HEK293 (cell line): Measurements from ENCODE around the gene MKRN2.

Experiments
- GLI2 ChIP-seq: fragments of 450-650 bp; formaldehyde crosslinking; IDR thresholded peaks from 2 replicates; pipeline ENCODE4; 2017; ENCODE audit warnings: missing biosample characterization, missing genetic modification characterization, low read depth, borderline replicate concordance
- GLIS1 ChIP-seq: fragments of 450-650 bp; formaldehyde crosslinking; IDR thresholded peaks from 2 replicates; pipeline ENCODE4 v1.5.1; 2016; ENCODE audit warnings: missing biosample characterization, missing genetic modification characterization
- GLIS2 ChIP-seq: fragments of 450-650 bp; formaldehyde crosslinking; IDR thresholded peaks from 2 replicates; pipeline ENCODE4 v1.5.1; 2016; ENCODE audit warnings: missing biosample characterization, missing genetic modification characterization
- HOXA7 ChIP-seq: sonication (generic); formaldehyde crosslinking; IDR thresholded peaks from 2 replicates; pipeline ENCODE4 v1.8.1; 2022; ENCODE audit warnings: missing genetic modification reagents, borderline replicate concordance
- HOXC10 ChIP-seq: sonication (generic); formaldehyde crosslinking; IDR thresholded peaks from 2 replicates; pipeline ENCODE4 v1.8.1; 2023; ENCODE audit warnings: mild to moderate bottlenecking, missing genetic modification reagents
- KLF1 ChIP-seq: fragments of 450-650 bp; formaldehyde crosslinking; IDR thresholded peaks from 2 replicates; pipeline ENCODE4 v1.5.1; 2016; ENCODE audit warnings: missing biosample characterization, missing genetic modification characterization
- KLF10 ChIP-seq: fragments of 450-650 bp; IDR thresholded peaks from 2 replicates; pipeline ENCODE4 v1.5.1; 2018; ENCODE audit warnings: missing biosample characterization, mild to moderate bottlenecking, missing genetic modification characterization
- PRDM1 ChIP-seq: fragments of 450-650 bp; formaldehyde crosslinking; IDR thresholded peaks from 2 replicates; pipeline ENCODE4; 2016; ENCODE audit warnings: missing biosample characterization, missing genetic modification characterization
- REPIN1 ChIP-seq: fragments of 450-650 bp; formaldehyde crosslinking; IDR thresholded peaks from 2 replicates; pipeline ENCODE4 v1.5.1; 2017; ENCODE audit warnings: missing biosample characterization, missing genetic modification characterization, low read depth
- WT1 ChIP-seq: fragments of 450-650 bp; formaldehyde crosslinking; IDR thresholded peaks from 2 replicates; pipeline ENCODE4 v1.5.1; 2016; ENCODE audit warnings: missing biosample characterization, missing genetic modification characterization
- YY2 ChIP-seq: fragments of 450-650 bp; formaldehyde crosslinking; IDR thresholded peaks from 2 replicates; pipeline ENCODE4 v1.5.1; 2016; ENCODE audit warnings: missing biosample characterization, missing genetic modification characterization
- ZBTB7A ChIP-seq: fragments of 450-650 bp; formaldehyde crosslinking; IDR thresholded peaks from 2 replicates; pipeline ENCODE4 v1.5.1; 2016; ENCODE audit warnings: low read depth, missing biosample characterization, missing genetic modification characterization
- ZFP69B ChIP-seq: fragments of 450-650 bp; formaldehyde crosslinking; IDR thresholded peaks from 2 replicates; pipeline ENCODE4 v1.5.1; 2016; ENCODE audit warnings: missing biosample characterization, missing genetic modification characterization
- ZNF133 ChIP-seq: fragments of 450-650 bp; formaldehyde crosslinking; IDR thresholded peaks from 2 replicates; pipeline ENCODE4 v1.5.1; 2016; ENCODE audit warnings: missing biosample characterization, missing genetic modification characterization
- ZNF221 ChIP-seq: fragments of 450-650 bp; formaldehyde crosslinking; IDR thresholded peaks from 2 replicates; pipeline ENCODE4 v1.5.1; 2017; ENCODE audit warnings: missing biosample characterization, missing genetic modification characterization, borderline replicate concordance
- ZNF248 ChIP-seq: fragments of 450-650 bp; formaldehyde crosslinking; IDR thresholded peaks from 2 replicates; pipeline ENCODE4 v1.5.1; 2017; ENCODE audit warnings: missing biosample characterization, missing genetic modification characterization
- ZNF37A ChIP-seq: fragments of 450-650 bp; IDR thresholded peaks from 2 replicates; pipeline ENCODE4 v1.5.1; 2018; ENCODE audit warnings: missing biosample characterization, missing genetic modification characterization
- ZNF433 ChIP-seq: fragments of 450-650 bp; formaldehyde crosslinking; IDR thresholded peaks from 2 replicates; pipeline ENCODE4 v1.5.1; 2016; ENCODE audit warnings: missing biosample characterization, missing genetic modification characterization, low read depth
- ZNF544 ChIP-seq: fragments of 450-650 bp; formaldehyde crosslinking; IDR thresholded peaks from 2 replicates; pipeline ENCODE4 v1.5.0; 2017; ENCODE audit warnings: missing biosample characterization, missing genetic modification characterization
- ZNF560 ChIP-seq: fragments of 450-650 bp; formaldehyde crosslinking; IDR thresholded peaks from 2 replicates; pipeline ENCODE4 v1.5.1; 2017; ENCODE audit warnings: missing biosample characterization, missing genetic modification characterization, borderline replicate concordance
- ZNF610 ChIP-seq: fragments of 450-650 bp; formaldehyde crosslinking; IDR thresholded peaks from 2 replicates; pipeline ENCODE4 v1.5.1; 2016; ENCODE audit warnings: missing biosample characterization, missing genetic modification characterization, borderline replicate concordance
- ZNF624 ChIP-seq: fragments of 450-650 bp; formaldehyde crosslinking; IDR thresholded peaks from 2 replicates; pipeline ENCODE4 v1.5.1; 2017; ENCODE audit warnings: missing biosample characterization, missing genetic modification characterization
- ZNF791 ChIP-seq: fragments of 450-650 bp; formaldehyde crosslinking; IDR thresholded peaks from 2 replicates; pipeline ENCODE4 v1.5.1; 2016; ENCODE audit warnings: missing biosample characterization, missing genetic modification characterization
- ZSCAN30 ChIP-seq: fragments of 450-650 bp; IDR thresholded peaks from 2 replicates; pipeline ENCODE4 v1.5.1; 2018; ENCODE audit warnings: missing biosample characterization, mild to moderate bottlenecking, missing genetic modification characterization, moderate library complexity
- TF ChIP-seq, protein P1 (sequence below): fragments of 450-650 bp; formaldehyde crosslinking; IDR thresholded peaks from 2 replicates; pipeline ENCODE4 v1.5.1; 2016; ENCODE audit warnings: missing biosample characterization, missing genetic modification characterization, low read depth
- TF ChIP-seq, protein P2 (sequence below): sonication (generic); formaldehyde crosslinking; IDR thresholded peaks from 2 replicates; pipeline ENCODE4 v1.8.1; 2022; ENCODE audit warnings: mild to moderate bottlenecking, moderate library complexity, missing genetic modification reagents
- TF ChIP-seq, protein P3 (sequence below): IDR thresholded peaks from 2 replicates; pipeline ENCODE4 v1.6.1; 2011; ENCODE audit warnings: mild to moderate bottlenecking, low read depth, low read length, borderline replicate concordance
- TF ChIP-seq, protein P4 (sequence below): fragments of 450-650 bp; formaldehyde crosslinking; IDR thresholded peaks from 2 replicates; pipeline ENCODE4 v1.5.1; 2016; ENCODE audit warnings: missing biosample characterization, missing genetic modification characterization
- TF ChIP-seq, protein P5 (sequence below): fragments of 450-650 bp; formaldehyde crosslinking; IDR thresholded peaks from 2 replicates; pipeline ENCODE4 v1.5.1; 2016; ENCODE audit warnings: missing biosample characterization, missing genetic modification characterization
- TF ChIP-seq, protein P6 (sequence below): fragments of 450-650 bp; formaldehyde crosslinking; IDR thresholded peaks from 2 replicates; pipeline ENCODE4 v1.5.1; 2016; ENCODE audit warnings: missing biosample characterization, missing genetic modification characterization

The MKRN2 gene

DNA sequence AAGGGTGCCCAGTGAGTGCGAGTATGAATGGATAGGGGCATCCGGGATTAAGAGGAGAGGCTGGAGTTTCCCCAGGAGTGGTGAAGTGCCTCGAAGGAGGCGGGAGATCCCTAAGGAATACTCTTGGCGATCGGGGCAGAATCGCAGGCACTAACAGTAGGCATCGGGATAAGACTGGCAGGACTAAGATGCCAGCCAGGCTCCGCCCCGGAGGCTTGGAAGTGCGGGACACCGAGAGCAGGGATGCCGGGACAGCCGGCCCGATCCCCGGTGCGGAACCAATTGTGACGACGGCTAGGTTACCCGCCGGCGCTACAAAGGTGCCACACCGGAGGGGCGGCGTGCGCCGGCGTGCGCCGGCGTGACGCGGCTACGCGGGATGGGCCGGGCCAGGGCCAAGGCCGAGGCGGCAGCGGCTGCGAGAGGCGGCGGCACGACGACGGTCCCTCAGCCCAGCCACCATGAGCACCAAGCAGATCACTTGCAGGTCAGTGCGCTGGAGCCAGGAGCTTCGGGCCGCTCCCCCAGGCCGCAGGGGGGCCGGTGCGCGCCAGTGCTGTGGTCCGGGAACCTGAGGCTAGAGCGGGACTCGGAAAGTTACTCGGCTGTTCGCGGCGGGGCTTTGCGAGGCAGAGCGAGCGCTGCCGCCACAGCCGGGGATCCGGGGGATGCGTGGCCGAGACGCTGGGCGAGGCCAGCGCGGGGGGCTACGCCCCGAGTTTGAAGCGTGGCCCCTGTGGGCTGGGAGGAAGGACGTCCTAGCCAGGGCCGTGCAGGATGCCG lies at the start of gene MKRN2 (continued):
- TF ChIP-seq, protein P1, sequence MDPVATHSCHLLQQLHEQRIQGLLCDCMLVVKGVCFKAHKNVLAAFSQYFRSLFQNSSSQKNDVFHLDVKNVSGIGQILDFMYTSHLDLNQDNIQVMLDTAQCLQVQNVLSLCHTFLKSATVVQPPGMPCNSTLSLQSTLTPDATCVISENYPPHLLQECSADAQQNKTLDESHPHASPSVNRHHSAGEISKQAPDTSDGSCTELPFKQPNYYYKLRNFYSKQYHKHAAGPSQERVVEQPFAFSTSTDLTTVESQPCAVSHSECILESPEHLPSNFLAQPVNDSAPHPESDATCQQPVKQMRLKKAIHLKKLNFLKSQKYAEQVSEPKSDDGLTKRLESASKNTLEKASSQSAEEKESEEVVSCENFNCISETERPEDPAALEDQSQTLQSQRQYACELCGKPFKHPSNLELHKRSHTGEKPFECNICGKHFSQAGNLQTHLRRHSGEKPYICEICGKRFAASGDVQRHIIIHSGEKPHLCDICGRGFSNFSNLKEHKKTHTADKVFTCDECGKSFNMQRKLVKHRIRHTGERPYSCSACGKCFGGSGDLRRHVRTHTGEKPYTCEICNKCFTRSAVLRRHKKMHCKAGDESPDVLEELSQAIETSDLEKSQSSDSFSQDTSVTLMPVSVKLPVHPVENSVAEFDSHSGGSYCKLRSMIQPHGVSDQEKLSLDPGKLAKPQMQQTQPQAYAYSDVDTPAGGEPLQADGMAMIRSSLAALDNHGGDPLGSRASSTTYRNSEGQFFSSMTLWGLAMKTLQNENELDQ (tag by site-specific recombination) = no peak
- TF ChIP-seq REPIN1 (tag by site-specific recombination) (peak; percentile 35; the same call in 1 of the 2 replicates), ZNF791 (tag by site-specific recombination) (no peak), WT1 (peak; percentile 33; the same call in 1 of the 2 replicates), ZNF624 (tag by site-specific recombination) (no peak), ZNF544 (no peak), ZFP69B (tag by site-specific recombination) (peak; percentile 72; the same call in 1 of the 2 replicates), GLI2 (no peak), HOXA7 (CRISPR knock-in tag) (no peak), HOXC10 (CRISPR knock-in tag) (no peak), ZNF133 (tag by site-specific recombination) (no peak), PRDM1 (tag by site-specific recombination) (no peak), KLF10 (peak; percentile 83; the same call in 1 of the 2 replicates), ZNF610 (tag by site-specific recombination) (peak; percentile 65; the same call in 1 of the 2 replicates), ZNF433 (tag by site-specific recombination) (no peak), GLIS1 (tag by site-specific recombination) (peak; percentile 89), GLIS2 (tag by site-specific recombination) (peak; percentile 95), ZNF560 (tag by site-specific recombination) (no peak), ZNF248 (no peak), ZNF221 (tag by site-specific recombination) (peak; percentile 83; the same call in 1 of the 2 replicates), KLF1 (tag by site-specific recombination) (peak; percentile 65), ZBTB7A (tag by site-specific recombination) (no peak), YY2 (tag by site-specific recombination) (peak; percentile 72), ZNF37A (tag by site-specific recombination) (peak; percentile 44; the same call in 1 of the 2 replicates), ZSCAN30 (tag by site-specific recombination) (peak; percentile 99)
- TF ChIP-seq, protein P2, sequence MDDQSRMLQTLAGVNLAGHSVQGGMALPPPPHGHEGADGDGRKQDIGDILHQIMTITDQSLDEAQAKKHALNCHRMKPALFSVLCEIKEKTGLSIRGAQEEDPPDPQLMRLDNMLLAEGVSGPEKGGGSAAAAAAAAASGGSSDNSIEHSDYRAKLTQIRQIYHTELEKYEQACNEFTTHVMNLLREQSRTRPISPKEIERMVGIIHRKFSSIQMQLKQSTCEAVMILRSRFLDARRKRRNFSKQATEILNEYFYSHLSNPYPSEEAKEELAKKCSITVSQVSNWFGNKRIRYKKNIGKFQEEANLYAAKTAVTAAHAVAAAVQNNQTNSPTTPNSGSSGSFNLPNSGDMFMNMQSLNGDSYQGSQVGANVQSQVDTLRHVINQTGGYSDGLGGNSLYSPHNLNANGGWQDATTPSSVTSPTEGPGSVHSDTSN = no peak; the same call in 1 of the 2 replicates
- TF ChIP-seq, protein P3, sequence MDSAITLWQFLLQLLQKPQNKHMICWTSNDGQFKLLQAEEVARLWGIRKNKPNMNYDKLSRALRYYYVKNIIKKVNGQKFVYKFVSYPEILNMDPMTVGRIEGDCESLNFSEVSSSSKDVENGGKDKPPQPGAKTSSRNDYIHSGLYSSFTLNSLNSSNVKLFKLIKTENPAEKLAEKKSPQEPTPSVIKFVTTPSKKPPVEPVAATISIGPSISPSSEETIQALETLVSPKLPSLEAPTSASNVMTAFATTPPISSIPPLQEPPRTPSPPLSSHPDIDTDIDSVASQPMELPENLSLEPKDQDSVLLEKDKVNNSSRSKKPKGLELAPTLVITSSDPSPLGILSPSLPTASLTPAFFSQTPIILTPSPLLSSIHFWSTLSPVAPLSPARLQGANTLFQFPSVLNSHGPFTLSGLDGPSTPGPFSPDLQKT = no peak
- TF ChIP-seq, protein P4, sequence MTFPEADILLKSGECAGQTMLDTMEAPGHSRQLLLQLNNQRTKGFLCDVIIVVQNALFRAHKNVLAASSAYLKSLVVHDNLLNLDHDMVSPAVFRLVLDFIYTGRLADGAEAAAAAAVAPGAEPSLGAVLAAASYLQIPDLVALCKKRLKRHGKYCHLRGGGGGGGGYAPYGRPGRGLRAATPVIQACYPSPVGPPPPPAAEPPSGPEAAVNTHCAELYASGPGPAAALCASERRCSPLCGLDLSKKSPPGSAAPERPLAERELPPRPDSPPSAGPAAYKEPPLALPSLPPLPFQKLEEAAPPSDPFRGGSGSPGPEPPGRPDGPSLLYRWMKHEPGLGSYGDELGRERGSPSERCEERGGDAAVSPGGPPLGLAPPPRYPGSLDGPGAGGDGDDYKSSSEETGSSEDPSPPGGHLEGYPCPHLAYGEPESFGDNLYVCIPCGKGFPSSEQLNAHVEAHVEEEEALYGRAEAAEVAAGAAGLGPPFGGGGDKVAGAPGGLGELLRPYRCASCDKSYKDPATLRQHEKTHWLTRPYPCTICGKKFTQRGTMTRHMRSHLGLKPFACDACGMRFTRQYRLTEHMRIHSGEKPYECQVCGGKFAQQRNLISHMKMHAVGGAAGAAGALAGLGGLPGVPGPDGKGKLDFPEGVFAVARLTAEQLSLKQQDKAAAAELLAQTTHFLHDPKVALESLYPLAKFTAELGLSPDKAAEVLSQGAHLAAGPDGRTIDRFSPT (tag by site-specific recombination) = peak; percentile 97
- TF ChIP-seq, protein P5, sequence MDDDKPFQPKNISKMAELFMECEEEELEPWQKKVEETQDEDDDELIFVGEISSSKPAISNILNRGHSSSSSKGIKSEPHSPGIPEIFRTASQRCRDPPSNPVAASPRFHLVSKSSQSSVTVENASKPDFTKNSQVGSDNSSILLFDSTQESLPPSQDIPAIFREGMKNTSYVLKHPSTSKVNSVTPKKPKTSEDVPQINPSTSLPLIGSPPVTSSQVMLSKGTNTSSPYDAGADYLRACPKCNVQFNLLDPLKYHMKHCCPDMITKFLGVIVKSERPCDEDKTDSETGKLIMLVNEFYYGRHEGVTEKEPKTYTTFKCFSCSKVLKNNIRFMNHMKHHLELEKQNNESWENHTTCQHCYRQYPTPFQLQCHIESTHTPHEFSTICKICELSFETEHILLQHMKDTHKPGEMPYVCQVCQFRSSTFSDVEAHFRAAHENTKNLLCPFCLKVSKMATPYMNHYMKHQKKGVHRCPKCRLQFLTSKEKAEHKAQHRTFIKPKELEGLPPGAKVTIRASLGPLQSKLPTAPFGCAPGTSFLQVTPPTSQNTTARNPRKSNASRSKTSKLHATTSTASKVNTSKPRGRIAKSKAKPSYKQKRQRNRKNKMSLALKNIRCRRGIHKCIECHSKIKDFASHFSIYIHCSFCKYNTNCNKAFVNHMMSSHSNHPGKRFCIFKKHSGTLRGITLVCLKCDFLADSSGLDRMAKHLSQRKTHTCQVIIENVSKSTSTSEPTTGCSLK (tag by site-specific recombination) = no peak
- TF ChIP-seq, protein P6, sequence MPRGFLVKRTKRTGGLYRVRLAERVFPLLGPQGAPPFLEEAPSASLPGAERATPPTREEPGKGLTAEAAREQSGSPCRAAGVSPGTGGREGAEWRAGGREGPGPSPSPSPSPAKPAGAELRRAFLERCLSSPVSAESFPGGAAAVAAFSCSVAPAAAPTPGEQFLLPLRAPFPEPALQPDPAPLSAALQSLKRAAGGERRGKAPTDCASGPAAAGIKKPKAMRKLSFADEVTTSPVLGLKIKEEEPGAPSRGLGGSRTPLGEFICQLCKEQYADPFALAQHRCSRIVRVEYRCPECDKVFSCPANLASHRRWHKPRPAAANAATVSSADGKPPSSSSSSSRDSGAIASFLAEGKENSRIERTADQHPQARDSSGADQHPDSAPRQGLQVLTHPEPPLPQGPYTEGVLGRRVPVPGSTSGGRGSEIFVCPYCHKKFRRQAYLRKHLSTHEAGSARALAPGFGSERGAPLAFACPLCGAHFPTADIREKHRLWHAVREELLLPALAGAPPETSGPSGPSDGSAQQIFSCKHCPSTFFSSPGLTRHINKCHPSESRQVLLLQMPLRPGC (tag by site-specific recombination) = peak; percentile 74; the same call in 1 of the 2 replicates
